ENCODE measurements around the gene MYBPC1. TPM values are rescaled to one million over a fixed set of nuclear protein-coding genes. Genes with fewer than 3 reads are reported as not detected.

MYBPC1 gene
- total and polyA plus RNA-seq, 2 of the 13 experiments (the other 11 are each of a cell fraction or from before 2014, with no cell fraction given): 0.31 to 0.53 TPM

GRCh38 chr12:101570047-101570446 is 24.7 kb upstream of the MYBPC1 start (continued):
- no peak for TF ChIP-seq TAF15 (IDR thresholded peaks at IDR 0.05; ENCODE audit: low read depth, low read length, poor library complexity, severe bottlenecking)
- TF ChIP-seq PHF20 (CRISPR knock-in tag; IDR thresholded peaks at IDR 0.05): no peak
- TF ChIP-seq JDP2 (CRISPR knock-in tag; IDR thresholded peaks at IDR 0.05; ENCODE audit: borderline replicate concordance): no peak
- no peak for TF ChIP-seq ZSCAN30 (CRISPR knock-in tag; IDR thresholded peaks at IDR 0.05)
- 0 out of 2 replicates have a peak, but pooled peaks have one; percentile 25 for TF ChIP-seq ELF4 (CRISPR knock-in tag; IDR thresholded peaks at IDR 0.05; ENCODE audit: borderline replicate concordance)
- TF ChIP-seq, protein P1, sequence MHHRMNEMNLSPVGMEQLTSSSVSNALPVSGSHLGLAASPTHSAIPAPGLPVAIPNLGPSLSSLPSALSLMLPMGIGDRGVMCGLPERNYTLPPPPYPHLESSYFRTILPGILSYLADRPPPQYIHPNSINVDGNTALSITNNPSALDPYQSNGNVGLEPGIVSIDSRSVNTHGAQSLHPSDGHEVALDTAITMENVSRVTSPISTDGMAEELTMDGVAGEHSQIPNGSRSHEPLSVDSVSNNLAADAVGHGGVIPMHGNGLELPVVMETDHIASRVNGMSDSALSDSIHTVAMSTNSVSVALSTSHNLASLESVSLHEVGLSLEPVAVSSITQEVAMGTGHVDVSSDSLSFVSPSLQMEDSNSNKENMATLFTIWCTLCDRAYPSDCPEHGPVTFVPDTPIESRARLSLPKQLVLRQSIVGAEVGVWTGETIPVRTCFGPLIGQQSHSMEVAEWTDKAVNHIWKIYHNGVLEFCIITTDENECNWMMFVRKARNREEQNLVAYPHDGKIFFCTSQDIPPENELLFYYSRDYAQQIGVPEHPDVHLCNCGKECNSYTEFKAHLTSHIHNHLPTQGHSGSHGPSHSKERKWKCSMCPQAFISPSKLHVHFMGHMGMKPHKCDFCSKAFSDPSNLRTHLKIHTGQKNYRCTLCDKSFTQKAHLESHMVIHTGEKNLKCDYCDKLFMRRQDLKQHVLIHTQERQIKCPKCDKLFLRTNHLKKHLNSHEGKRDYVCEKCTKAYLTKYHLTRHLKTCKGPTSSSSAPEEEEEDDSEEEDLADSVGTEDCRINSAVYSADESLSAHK (CRISPR knock-in tag; IDR thresholded peaks at IDR 0.05; ENCODE audit: borderline replicate concordance): no peak
- TF ChIP-seq, protein P2, sequence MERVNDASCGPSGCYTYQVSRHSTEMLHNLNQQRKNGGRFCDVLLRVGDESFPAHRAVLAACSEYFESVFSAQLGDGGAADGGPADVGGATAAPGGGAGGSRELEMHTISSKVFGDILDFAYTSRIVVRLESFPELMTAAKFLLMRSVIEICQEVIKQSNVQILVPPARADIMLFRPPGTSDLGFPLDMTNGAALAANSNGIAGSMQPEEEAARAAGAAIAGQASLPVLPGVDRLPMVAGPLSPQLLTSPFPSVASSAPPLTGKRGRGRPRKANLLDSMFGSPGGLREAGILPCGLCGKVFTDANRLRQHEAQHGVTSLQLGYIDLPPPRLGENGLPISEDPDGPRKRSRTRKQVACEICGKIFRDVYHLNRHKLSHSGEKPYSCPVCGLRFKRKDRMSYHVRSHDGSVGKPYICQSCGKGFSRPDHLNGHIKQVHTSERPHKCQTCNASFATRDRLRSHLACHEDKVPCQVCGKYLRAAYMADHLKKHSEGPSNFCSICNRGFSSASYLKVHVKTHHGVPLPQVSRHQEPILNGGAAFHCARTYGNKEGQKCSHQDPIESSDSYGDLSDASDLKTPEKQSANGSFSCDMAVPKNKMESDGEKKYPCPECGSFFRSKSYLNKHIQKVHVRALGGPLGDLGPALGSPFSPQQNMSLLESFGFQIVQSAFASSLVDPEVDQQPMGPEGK (CRISPR knock-in tag; IDR thresholded peaks at IDR 0.05): 0 out of 2 replicates have a peak, but pooled peaks have one; percentile 16
- TF ChIP-seq ZNF598 (CRISPR knock-in tag; IDR thresholded peaks at IDR 0.05; ENCODE audit: borderline replicate concordance): no peak
- TF ChIP-seq HOXA3 (CRISPR knock-in tag; IDR thresholded peaks at IDR 0.05): no peak
- TF ChIP-seq, protein P3, sequence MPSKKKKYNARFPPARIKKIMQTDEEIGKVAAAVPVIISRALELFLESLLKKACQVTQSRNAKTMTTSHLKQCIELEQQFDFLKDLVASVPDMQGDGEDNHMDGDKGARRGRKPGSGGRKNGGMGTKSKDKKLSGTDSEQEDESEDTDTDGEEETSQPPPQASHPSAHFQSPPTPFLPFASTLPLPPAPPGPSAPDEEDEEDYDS (CRISPR knock-in tag; IDR thresholded peaks at IDR 0.05): no peak
- 0 out of 2 replicates have a peak, but pooled peaks have one; percentile 18 for TF ChIP-seq ZBED4 (CRISPR knock-in tag; IDR thresholded peaks at IDR 0.05; ENCODE audit: borderline replicate concordance)
- TF ChIP-seq KLF6 (CRISPR knock-in tag; IDR thresholded peaks at IDR 0.05): 0 out of 2 replicates have a peak, but pooled peaks have one; percentile 44
- 0 out of 2 replicates have a peak, but pooled peaks have one; percentile 24 for TF ChIP-seq RCOR2 (CRISPR knock-in tag; IDR thresholded peaks at IDR 0.05)
- TF ChIP-seq ELF3 (CRISPR knock-in tag; IDR thresholded peaks at IDR 0.05): peak; percentile 27; the same call in 1 of the 2 replicates
- peak; percentile 18; the same call in 1 of the 2 replicates for TF ChIP-seq THAP11 (CRISPR knock-in tag; IDR thresholded peaks at IDR 0.05)
- TF ChIP-seq SOX13 (IDR thresholded peaks at IDR 0.05): no peak
- TF ChIP-seq SOX13 (CRISPR knock-in tag; conservative IDR thresholded peaks at IDR 0.05 in 1 of 2, IDR thresholded peaks at IDR 0.05 in 1 of 2): peak in 1 of 2 experiments; percentile 32; a peak in 1 of 4 replicates
- peak; percentile 75 for TF ChIP-seq TEAD3 (CRISPR knock-in tag; optimal IDR thresholded peaks at IDR 0.05; ENCODE audit: borderline replicate concordance)
- TF ChIP-seq HOXA7 (CRISPR knock-in tag; IDR thresholded peaks at IDR 0.05): no peak
- peak; percentile 32 to 36; a peak in 3 of 4 replicates for TF ChIP-seq MAFK (conservative IDR thresholded peaks at IDR 0.05 in 1 of 2, IDR thresholded peaks at IDR 0.05 in 1 of 2; ENCODE audit: low read length in 2 of 2)
